HEK293T (cell line): ENCODE results near the gene LINC01488.

Experiments used
- CTCF ChIA-PET: fragments of 350-600 bp; formaldehyde crosslinking; extraction: SDS; loops from one replicate; lab custom pipeline; 2021; ENCODE audit warnings: antibody characterized with exemption, inconsistent platforms; lab: Yijun Ruan, JAX
- POLR2A ChIA-PET: fragments of 350-600 bp; formaldehyde crosslinking; extraction: SDS; loops from one replicate; lab custom pipeline; 2020; ENCODE audit warnings: antibody characterized with exemption, inconsistent platforms; lab: Yijun Ruan, JAX
- DNase-seq: peaks from one replicate; pipeline ENCODE4 v3.0.0; 2012; ENCODE audit warnings: mixed read lengths; ENCODE audit errors: extremely low spot score
- ARNT ChIP-seq: fragments of 450-650 bp; IDR thresholded peaks from 2 replicates; pipeline ENCODE4 v1.6.1; 2017; ENCODE audit warnings: mild to moderate bottlenecking
- BHLHE40 ChIP-seq: fragments of 450-650 bp; IDR thresholded peaks from 2 replicates; pipeline ENCODE4 v1.6.1; 2016; ENCODE audit warnings: mild to moderate bottlenecking, moderate library complexity, borderline replicate concordance
- CTBP1 ChIP-seq: fragments of 450-650 bp; IDR thresholded peaks from 2 replicates; pipeline ENCODE4 v1.6.1; 2016; ENCODE audit warnings: borderline replicate concordance
- ELF4 ChIP-seq: fragments of 450-650 bp; IDR thresholded peaks from 2 replicates; pipeline ENCODE4 v1.6.1; 2017; ENCODE audit warnings: antibody characterized with exemption
- FOXA1 ChIP-seq: fragments of 450-650 bp; IDR thresholded peaks from 2 replicates; pipeline ENCODE4 v1.6.1; 2016; ENCODE audit warnings: mild to moderate bottlenecking
- FOXK2 ChIP-seq: fragments of 450-650 bp; IDR thresholded peaks from 2 replicates; pipeline ENCODE4 v1.6.1; 2016; ENCODE audit warnings: mild to moderate bottlenecking
- FOXM1 ChIP-seq: fragments of 450-650 bp; IDR thresholded peaks from 2 replicates; pipeline ENCODE4 v1.6.1; 2017; ENCODE audit warnings: mild to moderate bottlenecking, borderline replicate concordance
- HDGF ChIP-seq: fragments of 450-650 bp; IDR thresholded peaks from 2 replicates; pipeline ENCODE4 v1.6.1; 2017; ENCODE audit warnings: antibody characterized with exemption, borderline replicate concordance
- L3MBTL2 ChIP-seq: fragments of 450-650 bp; conservative IDR thresholded peaks from 2 replicates; pipeline ENCODE4 v1.6.1; 2016; ENCODE audit warnings: mild to moderate bottlenecking
- LEF1 ChIP-seq: fragments of 450-650 bp; IDR thresholded peaks from 2 replicates; pipeline ENCODE4 v1.6.1; 2017; ENCODE audit warnings: mild to moderate bottlenecking, borderline replicate concordance
- NFRKB ChIP-seq: fragments of 450-650 bp; IDR thresholded peaks from 2 replicates; pipeline ENCODE4 v1.6.1; 2016; ENCODE audit warnings: mild to moderate bottlenecking, moderate library complexity
- SP1 ChIP-seq: fragments of 450-650 bp; IDR thresholded peaks from 2 replicates; pipeline ENCODE4 v1.6.1; 2017
- SUZ12 ChIP-seq: fragments of 450-650 bp; IDR thresholded peaks from 2 replicates; pipeline ENCODE4 v1.6.1; 2016; ENCODE audit warnings: mild to moderate bottlenecking
- TARDBP ChIP-seq: fragments of 450-650 bp; IDR thresholded peaks from 2 replicates; pipeline ENCODE4 v1.6.1; 2016
- ZNF384 ChIP-seq: fragments of 450-650 bp; IDR thresholded peaks from 2 replicates; pipeline ENCODE4 v1.6.1; 2016
- TF ChIP-seq, protein P1 (sequence below): fragments of 450-650 bp; IDR thresholded peaks from 2 replicates; pipeline ENCODE4 v1.6.1; 2016

The LINC01488 gene

DNA sequence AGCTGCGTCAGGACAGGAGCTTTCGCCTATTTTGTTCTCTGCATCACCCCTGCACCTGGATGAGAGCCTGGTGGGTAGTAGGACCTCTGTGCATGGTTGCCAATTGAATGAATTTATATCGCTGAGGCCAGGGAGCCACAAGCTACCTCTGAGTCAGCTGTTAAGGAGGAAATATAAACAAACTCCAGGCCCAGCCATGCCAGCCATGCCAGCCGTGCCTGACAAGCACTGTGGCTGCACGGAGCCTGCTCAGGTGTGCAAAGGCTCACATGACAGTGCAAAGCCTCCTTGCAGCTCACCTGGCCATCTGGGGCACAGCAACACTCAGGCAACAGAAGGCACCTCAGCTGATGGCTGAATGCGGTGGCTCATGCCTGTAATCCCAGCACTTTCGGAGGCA, 33.7 kb upstream of the LINC01488 start:
- no peak for DNase-seq
- ChIA-PET CTCF (no interaction called here), POLR2A (no interaction called here)
- TF ChIP-seq ZNF384 (no peak), LEF1 (no peak), SUZ12 (no peak), BHLHE40 (no peak), FOXM1 (no peak), ELF4 (no peak), FOXA1 (no peak), FOXK2 (no peak), CTBP1 (no peak), L3MBTL2 (no peak), TARDBP (no peak), SP1 (no peak), ARNT (no peak), HDGF (no peak), NFRKB (no peak)
- TF ChIP-seq, protein P1, sequence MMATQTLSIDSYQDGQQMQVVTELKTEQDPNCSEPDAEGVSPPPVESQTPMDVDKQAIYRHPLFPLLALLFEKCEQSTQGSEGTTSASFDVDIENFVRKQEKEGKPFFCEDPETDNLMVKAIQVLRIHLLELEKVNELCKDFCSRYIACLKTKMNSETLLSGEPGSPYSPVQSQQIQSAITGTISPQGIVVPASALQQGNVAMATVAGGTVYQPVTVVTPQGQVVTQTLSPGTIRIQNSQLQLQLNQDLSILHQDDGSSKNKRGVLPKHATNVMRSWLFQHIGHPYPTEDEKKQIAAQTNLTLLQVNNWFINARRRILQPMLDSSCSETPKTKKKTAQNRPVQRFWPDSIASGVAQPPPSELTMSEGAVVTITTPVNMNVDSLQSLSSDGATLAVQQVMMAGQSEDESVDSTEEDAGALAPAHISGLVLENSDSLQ = no peak

DNA sequence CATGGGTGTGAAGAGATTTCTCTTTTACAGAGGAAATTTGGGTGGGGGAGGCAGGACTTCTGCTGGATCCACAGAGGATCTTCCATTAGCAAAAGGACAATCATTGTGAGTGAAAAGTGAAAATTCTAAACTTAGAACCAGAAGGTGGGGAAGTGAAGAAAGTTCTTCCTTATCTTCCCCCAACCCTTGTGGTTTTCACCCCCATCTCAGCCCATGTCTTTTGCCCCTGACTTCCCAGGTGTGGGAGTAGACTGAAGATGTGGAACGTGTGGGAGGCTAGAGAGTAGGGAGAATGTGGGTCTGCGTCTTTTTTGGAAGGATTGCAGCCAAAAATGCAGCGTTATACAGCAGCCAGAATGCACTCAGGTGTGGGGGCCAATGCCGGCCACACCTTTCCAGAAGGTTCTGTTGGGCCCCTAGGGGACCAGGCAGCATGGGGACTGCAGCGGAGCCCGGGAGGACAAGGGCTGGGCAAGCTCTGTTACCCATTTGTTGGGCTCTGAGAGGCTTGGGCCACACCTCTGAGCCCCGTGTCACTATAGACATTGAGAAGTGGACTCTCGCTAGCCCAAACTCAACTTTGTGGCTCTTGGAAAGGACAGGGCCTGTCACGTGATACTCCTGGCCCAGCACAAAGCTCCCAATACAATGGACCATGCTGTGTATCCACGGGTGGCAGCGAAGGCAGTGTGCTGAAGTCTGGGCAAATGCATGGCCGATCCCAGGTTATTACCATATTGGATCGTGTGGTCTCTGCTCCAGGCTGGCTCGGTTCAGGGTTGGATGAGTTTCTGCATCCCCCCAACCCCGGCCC, 32.8 kb upstream of the LINC01488 start:
- CTCF ChIA-PET = no interaction called here
- TF ChIP-seq HDGF = no peak
- TF ChIP-seq ELF4 = no peak
- TF ChIP-seq FOXA1 = no peak
- no peak for TF ChIP-seq FOXK2
- TF ChIP-seq, protein P1 = no peak
- no peak for TF ChIP-seq ARNT
- TF ChIP-seq LEF1 = no peak
- no peak for TF ChIP-seq ZNF384
- POLR2A ChIA-PET = no interaction called here
- no peak for DNase-seq

DNA sequence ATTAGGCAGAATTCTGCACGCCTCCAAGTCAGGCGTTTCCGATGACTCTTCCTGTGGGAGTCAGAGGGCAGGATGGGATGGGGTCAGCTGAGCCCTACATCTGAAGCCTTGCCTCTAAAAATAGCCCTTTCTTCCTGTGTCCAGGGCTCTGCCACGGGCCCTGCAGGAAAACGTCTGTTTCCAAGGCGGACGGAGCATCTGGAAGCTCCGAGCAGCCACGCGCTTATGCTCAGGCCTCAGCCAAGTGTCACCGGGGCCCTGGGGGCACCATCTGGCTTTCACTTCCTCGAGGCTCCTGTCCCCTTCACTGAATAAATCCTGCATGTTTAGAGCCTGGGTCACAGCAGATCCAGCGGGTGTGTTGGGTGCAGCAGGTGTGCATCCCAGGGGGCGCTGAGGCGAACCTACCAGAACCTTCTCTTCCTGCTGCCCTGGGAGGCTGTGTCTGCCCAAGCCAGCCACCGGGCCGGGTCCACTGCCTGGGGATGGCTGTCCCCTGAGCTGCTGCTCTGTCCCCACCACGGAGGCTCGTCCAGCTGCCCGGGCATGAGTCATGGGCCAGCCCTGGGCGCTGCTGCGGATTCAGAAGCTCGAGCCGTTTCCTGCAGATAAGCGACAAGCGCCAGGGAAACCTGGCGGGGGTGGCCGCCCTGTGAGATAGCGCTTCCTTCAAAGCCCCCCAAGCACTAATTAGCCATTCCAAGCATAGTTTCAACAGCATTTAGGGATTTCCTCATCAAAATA, 32.0 kb upstream of the LINC01488 start:
- POLR2A ChIA-PET = no interaction called here
- no peak for DNase-seq
- CTCF ChIA-PET = no interaction called here
- TF ChIP-seq SP1 (no peak), TARDBP (no peak), NFRKB (no peak), CTBP1 (no peak), FOXA1 (no peak), ARNT (no peak), FOXM1 (no peak), SUZ12 (no peak), LEF1 (no peak), L3MBTL2 (no peak), BHLHE40 (no peak), ELF4 (no peak)
- TF ChIP-seq, protein P1 = no peak

DNA sequence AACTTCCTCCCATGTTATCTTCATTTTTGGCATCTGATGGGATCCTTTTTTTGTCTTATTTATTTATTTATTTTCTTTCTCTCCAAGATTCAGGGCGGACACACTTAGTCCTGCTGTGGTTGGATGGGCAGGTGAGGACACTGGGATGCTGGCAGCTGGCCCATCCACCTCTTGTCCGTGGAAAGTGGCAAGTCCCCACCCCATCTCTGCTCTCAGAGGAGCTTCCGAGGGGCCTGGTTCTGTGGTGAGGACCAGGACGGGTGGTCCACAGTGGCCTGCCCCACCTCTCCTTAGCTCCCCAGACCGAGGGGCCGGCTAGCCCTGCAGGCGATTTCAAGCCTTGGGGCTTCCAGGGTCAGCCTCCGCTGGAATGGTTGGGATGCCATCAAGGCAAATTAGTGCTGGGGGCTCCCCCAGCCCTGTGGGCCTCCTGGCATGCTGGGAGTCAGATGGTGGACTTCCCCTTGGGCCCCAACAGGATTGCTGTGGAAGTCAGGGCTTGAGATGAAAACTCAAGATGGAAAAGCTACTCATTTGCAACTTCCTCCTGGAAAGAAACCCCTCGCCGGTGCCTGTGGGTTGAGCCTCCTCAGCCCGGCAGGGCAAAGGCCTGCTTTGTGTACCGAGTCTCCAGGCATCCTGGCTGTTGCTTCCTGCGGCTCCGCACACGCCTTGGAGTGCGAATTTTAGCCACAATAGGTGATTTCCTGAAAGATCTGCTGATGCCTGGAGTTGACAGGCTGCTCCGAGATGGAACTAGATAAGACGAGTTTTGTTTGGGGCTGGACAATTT, 31.2 kb upstream of the LINC01488 start:
- no peak for TF ChIP-seq BHLHE40
- no peak for TF ChIP-seq LEF1
- TF ChIP-seq FOXM1 = no peak
- TF ChIP-seq NFRKB = no peak
- no peak for TF ChIP-seq ELF4
- TF ChIP-seq HDGF = no peak
- no peak for TF ChIP-seq TARDBP
- TF ChIP-seq SP1 = no peak
- TF ChIP-seq FOXA1 = no peak
- no peak for TF ChIP-seq ARNT
- TF ChIP-seq, protein P1 = no peak
- no peak for TF ChIP-seq L3MBTL2
- TF ChIP-seq CTBP1 = no peak
- no peak for TF ChIP-seq SUZ12
- POLR2A ChIA-PET = no interaction called here

DNA sequence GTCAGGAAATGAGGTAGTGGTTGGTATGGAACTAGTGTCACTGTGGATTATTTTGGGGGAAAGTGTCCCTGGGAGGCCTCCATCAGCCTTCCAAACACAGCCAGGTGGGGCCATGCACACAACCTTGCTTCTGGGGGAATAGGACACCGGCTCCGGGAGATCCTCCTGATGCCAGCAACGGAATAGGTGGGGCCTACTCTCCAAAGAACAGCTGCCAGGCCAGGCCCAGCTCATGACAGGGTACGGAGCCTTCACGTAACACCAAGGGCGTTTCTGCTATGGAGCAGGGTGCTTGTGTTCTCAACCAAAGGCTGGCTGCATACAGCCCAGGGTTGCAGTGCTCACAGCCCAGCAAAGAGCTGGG, 30.6 kb upstream of the LINC01488 start:
- POLR2A ChIA-PET = no interaction called here
- CTCF ChIA-PET = no interaction called here
- DNase-seq = no peak
- no peak for TF ChIP-seq L3MBTL2
- no peak for TF ChIP-seq ZNF384
- TF ChIP-seq ELF4 = no peak
- no peak for TF ChIP-seq ARNT
- TF ChIP-seq TARDBP = no peak
- no peak for TF ChIP-seq CTBP1
- no peak for TF ChIP-seq HDGF
- TF ChIP-seq LEF1 = no peak
- no peak for TF ChIP-seq SP1
- TF ChIP-seq, protein P1 = no peak
- no peak for TF ChIP-seq NFRKB
- no peak for TF ChIP-seq FOXA1
- TF ChIP-seq FOXM1 = no peak
- no peak for TF ChIP-seq SUZ12
- TF ChIP-seq FOXK2 = no peak
- no peak for TF ChIP-seq BHLHE40

More for the DNA sequence above, 31.2 kb upstream of the LINC01488 start:
- CTCF ChIA-PET = no interaction called here
- no peak for DNase-seq
